ENCODE measurements around the gene LSM3. TPM values are rescaled to one million over a fixed set of nuclear protein-coding genes. Genes with fewer than 3 reads are reported as not detected.

LSM3 gene
- total RNA-seq, 1 donor from 2014 or later, result 8.8 TPM

GRCh38 chr3:14201940-14202684, 23.5 kb downstream of the LSM3 start:
- Histone ChIP-seq H3K36me3 (peaks cover 21% of the 10 kb centered on the region), H3K27ac (no peak overlapping the region), H3K9me3 (no peaks in the 10 kb centered on the region), H3K4me3 (no peak overlapping the region), H3K4me1 (peaks cover 37% of the 10 kb centered on the region), H3K27me3 (no peaks in the 10 kb centered on the region)
- intact Hi-C loops (cut with DNase I), result no loop called here
- no peak for ATAC-seq
- TF ChIP-seq CTCF (IDR thresholded peaks at IDR 0.05), result no peak
- DNase-seq, result no peak

- Histone ChIP-seq H3K4me1 (peaks cover 37% of the 10 kb centered on the region), H3K9me3 (no peaks in the 10 kb centered on the region), H3K36me3 (peaks cover 13% of the 10 kb centered on the region), H3K27ac (no peak overlapping the region), H3K27me3 (no peaks in the 10 kb centered on the region), H3K4me3 (no peak overlapping the region)
- TF ChIP-seq CTCF (IDR thresholded peaks at IDR 0.05), result no peak
- intact Hi-C loops (cut with DNase I), result no loop called here
- ATAC-seq, result no peak
- no peak for DNase-seq
Observed at GRCh38 chr3:14202874-14203520, 24.4 kb downstream of the LSM3 start.

- peak; percentile 86 for TF ChIP-seq CTCF (IDR thresholded peaks at IDR 0.05)
- H3K27me3 ChIP-seq, result no peaks in the 10 kb centered on the region
- intact Hi-C loops (cut with DNase I), result no loop called here
- no peaks in the 10 kb centered on the region for H3K9me3 ChIP-seq
- peaks cover 37% of the 10 kb centered on the region for H3K4me1 ChIP-seq
- no peak overlapping the region for H3K27ac ChIP-seq
- peaks cover 7% of the 10 kb centered on the region for H3K36me3 ChIP-seq
- H3K4me3 ChIP-seq, result no peak overlapping the region
- DNase-seq, result no peak
- peak; percentile 92 for ATAC-seq
Observed at GRCh38 chr3:14203521-14204079, 25.0 kb downstream of the LSM3 start.

GRCh38 chr3:14204515-14205284, 26.1 kb downstream of the LSM3 start:
- no peak for TF ChIP-seq CTCF (IDR thresholded peaks at IDR 0.05)
- Histone ChIP-seq H3K4me3 (no peak overlapping the region), H3K27me3 (no peaks in the 10 kb centered on the region), H3K27ac (peak overlapping the region; percentile 28), H3K36me3 (no peaks in the 10 kb centered on the region), H3K9me3 (no peaks in the 10 kb centered on the region), H3K4me1 (peaks cover 37% of the 10 kb centered on the region)
- ATAC-seq (peak; percentile 59), DNase-seq (no peak)
- intact Hi-C loops (cut with DNase I), result no loop called here

- Histone ChIP-seq H3K4me1 (peaks cover 33% of the 10 kb centered on the region), H3K27me3 (no peaks in the 10 kb centered on the region), H3K27ac (no peak overlapping the region), H3K9me3 (no peaks in the 10 kb centered on the region), H3K4me3 (no peak overlapping the region), H3K36me3 (no peaks in the 10 kb centered on the region)
- no peak for TF ChIP-seq CTCF (IDR thresholded peaks at IDR 0.05)
- no peak for ATAC-seq
- intact Hi-C loops (cut with DNase I), result no loop called here
- no peak for DNase-seq
Observed at GRCh38 chr3:14206548-14207177, 28.0 kb downstream of the LSM3 start.

All from upper lobe of right lung (tissue), 1 donor.